Posterior vena cava (tissue), 2 donors: Measurements from ENCODE around the gene EDC4. TPM values are rescaled to one million over a fixed set of nuclear protein-coding genes. Genes with fewer than 3 reads are reported as not detected.
A peak's percentile ranks its signal among the peaks of the same experiment; 100 is the strongest.

Source experiments
- DNase-seq: peaks from one replicate; pipeline ENCODE4 v3.0.0-alpha.2; 2020; ENCODE audit warnings: low spot score
- intact Hi-C, 2 donors: fragments of 100-400 bp; cut with DNase I; formaldehyde crosslinking; loops; one replicate each; pipeline versions ENCODE4 v1.14.1 to v1.14.2; 2022 to 2023
- total RNA-seq, 2 donors: library from RNA; stranded (reverse); fragmentation: NEBNext Ultra II Directional; extraction: Animal tissue kit (Norgen Biotek cat#: 25700); gene quantifications; one replicate each; pipeline ENCODE4 v1.2.1, GENCODE V29; 2021
- donor health status: DM: yes; HTN: yes; CAD: no.
- donor health status: DM: yes; HTN: yes; CAD: no.

The EDC4 gene
- total RNA-seq, 2 donors from 2014 or later, result 37.4 to 43.1 TPM

- no peak for DNase-seq
- intact Hi-C loops, result loop anchor here in 1 of 2 donors (10.0 kb wide), 1 partner anchor 55 kb away; no protein-coding TSS in a partner anchor
Observed at GRCh38 chr16:67869653-67870052, 3.2 kb upstream of the EDC4 start.

DNA sequence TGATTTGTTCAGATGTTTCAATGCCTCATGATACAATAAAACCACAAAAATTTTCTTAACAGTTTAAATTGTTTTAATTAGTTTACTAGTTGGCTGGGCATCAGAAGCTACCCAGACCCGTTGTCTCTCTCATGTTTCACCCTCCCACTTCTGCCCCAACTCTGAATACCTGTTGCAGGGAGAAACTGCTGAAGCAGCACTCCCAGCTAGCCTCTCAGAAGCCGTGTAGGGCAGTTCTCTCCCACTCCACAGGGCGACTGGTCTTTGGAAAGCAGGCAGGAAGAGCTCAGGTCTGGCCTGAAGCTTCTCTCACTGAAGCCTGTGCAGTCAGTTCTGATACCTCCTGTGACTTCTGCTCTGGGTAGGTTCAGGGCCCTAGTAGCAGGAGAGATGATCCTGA lies 1.6 kb upstream of the EDC4 start:
- intact Hi-C loops, result loop anchor here in 1 of 2 donors (10.0 kb wide), 1 partner anchor 56 kb away; no protein-coding TSS in a partner anchor
- DNase-seq, result no peak

DNA sequence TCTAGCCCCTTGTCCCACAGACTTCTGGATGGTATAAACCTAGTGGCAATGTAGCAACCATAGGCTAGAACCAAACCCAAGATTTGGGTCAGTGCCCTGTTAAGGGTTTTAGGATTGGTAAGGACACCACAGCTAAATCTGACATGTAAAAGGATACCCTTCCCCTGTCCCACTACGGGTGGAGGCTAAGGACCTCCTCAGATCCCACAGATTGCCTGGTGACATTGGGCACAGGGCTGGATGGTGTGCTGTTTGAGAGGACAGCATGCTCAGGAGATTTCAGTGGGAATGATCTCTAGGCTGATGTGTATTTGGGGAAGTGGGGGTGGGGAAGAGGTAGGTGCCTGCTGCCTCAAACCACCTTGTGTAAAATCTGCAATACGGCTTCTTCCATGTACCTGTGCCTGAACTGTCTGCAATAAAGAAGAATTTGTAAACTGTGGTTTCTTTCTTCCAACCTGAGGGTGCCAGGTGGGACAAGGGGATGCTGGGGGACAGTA lies 671 bp upstream of the EDC4 start:
- DNase-seq, result no peak
- intact Hi-C loops, result loop anchor here in 1 of 2 donors (10.0 kb wide), 1 partner anchor 57 kb away; no protein-coding TSS in a partner anchor

- DNase-seq, result no peak
- intact Hi-C loops, result loop anchor here in 1 of 2 donors (10.0 kb wide), 1 partner anchor 59 kb away; no protein-coding TSS in a partner anchor
Observed at GRCh38 chr16:67873435-67874370, 851 bp downstream of the EDC4 start.

- intact Hi-C loops, result loop anchor here in 1 of 2 donors (10.0 kb wide), 1 partner anchor 60 kb away; no protein-coding TSS in a partner anchor
- DNase-seq, result no peak
Observed at GRCh38 chr16:67874372-67874771, 1.5 kb downstream of the EDC4 start.

GRCh38 chr16:67877064-67877463 lies 4.2 kb downstream of the EDC4 start:
- intact Hi-C loops, result loop anchor here in 1 of 2 donors (10.0 kb wide), 1 partner anchor 62 kb away; no protein-coding TSS in a partner anchor
- no peak for DNase-seq

DNA sequence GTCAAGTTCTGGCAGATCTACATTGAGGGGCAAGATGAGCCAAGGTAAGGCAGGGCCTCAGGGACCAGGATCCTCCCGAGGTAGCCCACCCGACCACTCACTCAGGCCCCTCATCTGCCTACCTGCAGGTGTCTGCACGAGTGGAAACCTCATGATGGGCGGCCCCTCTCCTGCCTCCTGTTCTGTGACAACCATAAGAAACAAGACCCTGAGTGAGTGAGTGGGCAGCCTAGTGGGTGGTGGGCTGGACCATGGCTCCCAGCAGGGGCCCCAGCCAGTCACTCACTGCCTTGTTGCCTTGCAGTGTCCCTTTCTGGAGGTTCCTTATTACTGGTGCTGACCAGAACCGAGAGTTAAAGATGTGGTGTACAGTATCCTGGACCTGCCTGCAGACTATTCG lies 5.4 kb downstream of the EDC4 start:
- intact Hi-C loops, result loop anchor here in 1 of 2 donors (10.0 kb wide), 1 partner anchor 63 kb away; no protein-coding TSS in a partner anchor
- no peak for DNase-seq

GRCh38 chr16:67878846-67879245 lies 6.0 kb downstream of the EDC4 start:
- intact Hi-C loops, result loop anchor here in 1 of 2 donors (10.0 kb wide), 1 partner anchor 64 kb away; no protein-coding TSS in a partner anchor
- DNase-seq, result no peak

DNA sequence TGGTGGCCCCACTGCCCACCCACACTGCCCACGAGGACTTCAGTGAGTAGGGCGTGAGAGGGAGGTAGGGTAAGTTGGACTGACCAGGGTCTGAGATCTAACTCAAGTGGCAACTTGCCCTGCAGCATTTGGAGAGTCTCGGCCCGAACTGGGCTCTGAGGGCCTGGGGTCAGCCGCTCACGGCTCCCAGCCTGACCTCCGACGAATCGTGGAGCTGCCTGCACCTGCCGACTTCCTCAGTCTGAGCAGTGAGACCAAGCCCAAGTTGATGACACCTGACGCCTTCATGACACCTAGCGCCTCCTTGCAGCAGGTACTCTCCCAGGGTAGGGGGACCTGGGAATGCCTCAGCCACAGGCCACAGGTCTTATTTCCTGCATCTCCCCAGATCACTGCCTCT lies 6.6 kb downstream of the EDC4 start:
- intact Hi-C loops, result loop anchor here in 1 of 2 donors (10.0 kb wide), 1 partner anchor 65 kb away; no protein-coding TSS in a partner anchor
- DNase-seq, result no peak

GRCh38 chr16:67879936-67880335 lies 7.1 kb downstream of the EDC4 start:
- no peak for DNase-seq
- intact Hi-C loops, result loop anchor here in 1 of 2 donors (5.0 to 10.0 kb wide), 2 partner anchors 47 to 65 kb away; no protein-coding TSS in a partner anchor

DNA sequence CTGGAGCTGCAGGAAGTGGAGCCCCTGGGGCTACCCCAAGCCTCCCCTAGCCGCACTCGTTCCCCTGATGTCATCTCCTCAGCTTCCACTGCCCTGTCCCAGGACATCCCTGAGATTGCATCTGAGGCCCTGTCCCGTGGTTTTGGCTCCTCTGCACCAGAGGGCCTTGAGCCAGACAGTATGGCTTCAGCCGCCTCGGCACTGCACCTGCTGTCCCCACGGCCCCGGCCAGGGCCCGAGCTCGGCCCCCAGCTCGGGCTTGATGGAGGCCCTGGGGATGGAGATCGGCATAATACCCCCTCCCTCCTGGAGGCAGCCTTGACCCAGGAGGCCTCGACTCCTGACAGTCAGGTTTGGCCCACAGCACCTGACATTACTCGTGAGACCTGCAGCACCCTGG lies 7.7 kb downstream of the EDC4 start:
- intact Hi-C loops, result loop anchor here in 1 of 2 donors (5.0 kb wide), 1 partner anchor 47 kb away; no protein-coding TSS in a partner anchor
- DNase-seq, result no peak

- DNase-seq, result no peak
Observed at GRCh38 chr16:67881621-67882161, 8.8 kb downstream of the EDC4 start.

DNA sequence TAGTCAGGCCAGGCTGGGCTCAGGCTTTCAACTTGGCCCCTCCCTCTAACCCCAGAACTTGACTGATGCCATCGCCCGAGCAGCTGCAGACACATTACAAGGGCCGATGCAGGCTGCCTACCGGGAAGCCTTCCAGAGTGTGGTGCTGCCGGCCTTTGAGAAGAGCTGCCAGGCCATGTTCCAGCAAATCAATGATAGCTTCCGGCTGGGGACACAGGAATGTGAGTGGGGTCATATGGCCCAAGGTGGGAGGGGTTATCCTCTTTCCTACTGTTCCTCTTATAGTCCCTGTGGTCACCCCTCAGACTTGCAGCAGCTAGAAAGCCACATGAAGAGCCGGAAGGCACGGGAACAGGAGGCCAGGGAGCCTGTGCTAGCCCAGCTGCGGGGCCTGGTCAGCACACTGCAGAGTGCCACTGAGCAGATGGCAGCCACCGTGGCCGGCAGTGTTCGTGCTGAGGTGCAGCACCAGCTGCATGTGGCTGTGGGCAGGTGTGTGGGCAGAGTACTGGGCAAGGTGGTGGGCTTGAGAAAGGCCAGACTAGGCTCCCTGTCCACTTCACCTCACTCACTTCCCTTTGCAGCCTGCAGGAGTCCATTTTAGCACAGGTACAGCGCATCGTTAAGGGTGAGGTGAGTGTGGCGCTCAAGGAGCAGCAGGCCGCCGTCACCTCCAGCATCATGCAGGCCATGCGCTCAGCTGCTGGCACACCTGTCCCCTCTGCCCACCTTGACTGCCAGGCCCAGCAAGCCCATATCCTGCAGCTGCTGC lies 9.7 kb downstream of the EDC4 start:
- intact Hi-C loops, result loop anchor here in 1 of 2 donors (5.0 kb wide), 1 partner anchor 45 kb away; no protein-coding TSS in a partner anchor
- DNase-seq, result no peak

More at GRCh38 chr16:67881621-67882161, 8.8 kb downstream of the EDC4 start:
- intact Hi-C loops, result loop anchor here in 1 of 2 donors (5.0 kb wide), 1 partner anchor 46 kb away; no protein-coding TSS in a partner anchor

DNA sequence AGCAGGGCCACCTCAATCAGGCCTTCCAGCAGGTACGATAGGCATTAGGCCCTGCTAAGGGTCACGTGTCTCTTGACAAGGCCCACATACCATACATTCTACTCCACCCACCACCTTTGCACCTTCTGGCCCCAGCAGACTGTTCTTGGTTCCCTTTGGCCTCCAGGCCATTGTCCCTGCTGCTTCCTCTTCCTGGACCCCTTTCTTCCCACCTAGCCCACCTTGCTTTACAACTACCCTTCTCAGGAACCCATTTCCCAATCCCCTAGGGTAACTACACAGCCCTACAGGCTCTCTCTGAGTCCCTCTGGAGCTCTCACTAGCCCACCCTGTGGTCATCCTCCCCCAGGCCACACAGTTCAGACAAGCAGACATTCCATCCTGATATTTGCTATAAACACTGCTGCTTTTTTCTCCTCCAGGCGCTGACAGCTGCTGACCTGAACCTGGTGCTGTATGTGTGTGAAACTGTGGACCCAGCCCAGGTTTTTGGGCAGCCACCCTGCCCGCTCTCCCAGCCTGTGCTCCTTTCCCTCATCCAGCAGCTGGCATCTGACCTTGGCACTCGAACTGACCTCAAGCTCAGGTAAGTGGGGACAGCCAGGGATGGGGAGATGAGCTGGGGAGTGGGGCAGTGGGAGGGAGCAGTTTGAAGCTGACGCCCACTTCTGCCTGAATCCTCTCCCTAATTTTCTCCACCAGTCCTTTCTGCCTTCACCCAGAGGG lies 10.5 kb downstream of the EDC4 start:
- DNase-seq, result no peak
- intact Hi-C loops, result loop anchor here in 1 of 2 donors (5.0 kb wide), 1 partner anchor 44 kb away; no protein-coding TSS in a partner anchor

GRCh38 chr16:67883872-67884261 lies 11.0 kb downstream of the EDC4 start:
- intact Hi-C loops, result loop anchor here in 1 of 2 donors (5.0 kb wide), 1 partner anchor 43 kb away; no protein-coding TSS in a partner anchor
- peak; percentile 87 for DNase-seq

DNA sequence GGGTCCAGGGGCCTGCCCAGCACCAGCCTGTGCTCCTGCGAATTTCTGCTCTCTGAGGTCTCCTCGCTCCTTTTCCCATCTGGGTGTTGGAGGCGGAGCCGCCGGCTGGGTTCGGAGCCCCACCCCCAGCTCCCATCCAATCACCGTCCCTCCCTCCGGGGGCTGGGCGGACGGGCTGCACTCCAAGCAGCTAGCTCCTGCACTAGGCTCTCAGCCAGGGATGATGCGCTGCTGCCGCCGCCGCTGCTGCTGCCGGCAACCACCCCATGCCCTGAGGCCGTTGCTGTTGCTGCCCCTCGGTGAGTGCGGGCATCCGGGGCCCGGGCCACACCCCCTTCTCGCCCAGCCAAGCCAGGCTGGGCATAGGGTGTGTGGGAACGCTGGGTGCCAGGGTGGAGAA lies 11.8 kb downstream of the EDC4 start, which contains the start of gene NRN1L:
TSS of gene NRN1L (plus strand) at position 202 of the 400 bp plus-strand sequence. CDS start at position 221, 19 bp downstream.
- DNase-seq, result peak; percentile 95
- intact Hi-C loops, result loop anchor here in 1 of 2 donors (5.0 kb wide), 1 partner anchor 43 kb away; no protein-coding TSS in a partner anchor

DNA sequence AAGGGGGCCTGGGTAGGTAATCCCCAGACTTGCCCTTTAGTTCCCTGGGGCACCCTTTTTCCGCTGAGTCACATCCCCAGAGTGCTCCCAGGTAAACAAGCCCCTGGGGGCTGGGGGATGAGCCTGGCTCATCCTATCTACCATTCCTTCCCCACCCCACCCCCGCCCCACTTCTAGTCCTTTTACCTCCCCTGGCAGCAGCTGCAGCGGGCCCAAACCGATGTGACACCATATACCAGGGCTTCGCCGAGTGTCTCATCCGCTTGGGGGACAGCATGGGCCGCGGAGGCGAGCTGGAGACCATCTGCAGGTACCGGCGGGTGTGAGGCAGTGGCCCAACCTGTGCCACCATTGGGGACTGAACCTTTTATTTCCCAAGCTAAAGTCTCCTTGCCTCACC lies 12.7 kb downstream of the EDC4 start:
- intact Hi-C loops, result no loop called here
- no peak for DNase-seq

DNA sequence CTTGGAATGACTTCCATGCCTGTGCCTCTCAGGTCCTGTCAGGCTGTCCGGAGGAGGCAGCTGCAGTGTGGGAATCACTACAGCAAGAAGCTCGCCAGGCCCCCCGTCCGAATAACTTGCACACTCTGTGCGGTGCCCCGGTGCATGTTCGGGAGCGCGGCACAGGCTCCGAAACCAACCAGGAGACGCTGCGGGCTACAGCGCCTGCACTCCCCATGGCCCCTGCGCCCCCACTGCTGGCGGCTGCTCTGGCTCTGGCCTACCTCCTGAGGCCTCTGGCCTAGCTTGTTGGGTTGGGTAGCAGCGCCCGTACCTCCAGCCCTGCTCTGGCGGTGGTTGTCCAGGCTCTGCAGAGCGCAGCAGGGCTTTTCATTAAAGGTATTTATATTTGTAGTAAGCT lies 13.1 kb downstream of the EDC4 start:
- no peak for DNase-seq
- intact Hi-C loops, result no loop called here
